GM18858 (cell line): ENCODE results near the gene CLEC17A.
"Not testable (repeated sequence)": the region's sequence is repeated elsewhere in the genome, so short reads cannot be mapped to it uniquely, and the experiment has no call there.

Experiments used
- ATAC-seq: cut with Tn5 transposase; IDR thresholded peaks from one replicate; pipeline ENCODE4 v1.9.1; 2021; ENCODE audit not compliant: unreplicated experiment

CLEC17A gene

GRCh38 chr19:14577885-14578427 is 4.9 kb upstream of the CLEC17A start:
- ATAC-seq, result no peak

- ATAC-seq, result no peak
Observed at GRCh38 chr19:14580623-14581237, 2.2 kb upstream of the CLEC17A start.

GRCh38 chr19:14584372-14584771 is 1.5 kb downstream of the CLEC17A start:
- ATAC-seq, result not testable (repeated sequence)

- ATAC-seq, result peak; percentile 67
Observed at GRCh38 chr19:14585187-14585586, 2.3 kb downstream of the CLEC17A start.

GRCh38 chr19:14589433-14589832 is 6.5 kb downstream of the CLEC17A start:
- ATAC-seq, result not testable (repeated sequence)

GRCh38 chr19:14595558-14595957 is 12.7 kb downstream of the CLEC17A start:
- no peak for ATAC-seq

- ATAC-seq, result no peak
Observed at GRCh38 chr19:14599548-14600147, 16.8 kb downstream of the CLEC17A start.

- ATAC-seq, result peak; percentile 62
Observed at GRCh38 chr19:14603990-14604387, 21.1 kb downstream of the CLEC17A start.

- no peak for ATAC-seq
Observed at GRCh38 chr19:14606627-14607026, 23.7 kb downstream of the CLEC17A start.

- ATAC-seq, result no peak
Observed at GRCh38 chr19:14611051-14611450, 28.2 kb downstream of the CLEC17A start.

GRCh38 chr19:14612242-14612641 is 29.4 kb downstream of the CLEC17A start:
- ATAC-seq, result not testable (repeated sequence)

GRCh38 chr19:14612657-14613056 is 29.8 kb downstream of the CLEC17A start:
- no peak for ATAC-seq

GRCh38 chr19:14613399-14614098 is 30.7 kb downstream of the CLEC17A start:
- not testable (repeated sequence) for ATAC-seq

- no peak for ATAC-seq
Observed at GRCh38 chr19:14614099-14614412, 31.2 kb downstream of the CLEC17A start.

GRCh38 chr19:14615623-14616022 is 32.7 kb downstream of the CLEC17A start:
- no peak for ATAC-seq

- ATAC-seq, result no peak
Observed at GRCh38 chr19:14616407-14616806, 33.5 kb downstream of the CLEC17A start.

- ATAC-seq, result no peak
Observed at GRCh38 chr19:14619404-14619803, 36.5 kb downstream of the CLEC17A start.

- not testable (repeated sequence) for ATAC-seq
Observed at GRCh38 chr19:14624491-14624890, 41.6 kb downstream of the CLEC17A start.

- no peak for ATAC-seq
Observed at GRCh38 chr19:14629557-14629956, 46.7 kb downstream of the CLEC17A start.

GRCh38 chr19:14632286-14632685 is 49.4 kb downstream of the CLEC17A start:
- ATAC-seq, result no peak

GRCh38 chr19:14639536-14640277 is 56.8 kb downstream of the CLEC17A start:
- no peak for ATAC-seq
